ENCODE results near the gene OLA1. TPM values are rescaled to one million over a fixed set of nuclear protein-coding genes. Genes with fewer than 3 reads are reported as not detected.
A peak's percentile ranks its signal among the peaks of the same experiment; 100 is the strongest.

The OLA1 gene
- total RNA-seq, 1 experiment from 2014 or later = 110 TPM

GRCh38 chr2:174121175-174121574 lies 127.2 kb downstream of the OLA1 start:
- peak; percentile 67 for DNase-seq (ENCODE audit: low read depth)

DNA sequence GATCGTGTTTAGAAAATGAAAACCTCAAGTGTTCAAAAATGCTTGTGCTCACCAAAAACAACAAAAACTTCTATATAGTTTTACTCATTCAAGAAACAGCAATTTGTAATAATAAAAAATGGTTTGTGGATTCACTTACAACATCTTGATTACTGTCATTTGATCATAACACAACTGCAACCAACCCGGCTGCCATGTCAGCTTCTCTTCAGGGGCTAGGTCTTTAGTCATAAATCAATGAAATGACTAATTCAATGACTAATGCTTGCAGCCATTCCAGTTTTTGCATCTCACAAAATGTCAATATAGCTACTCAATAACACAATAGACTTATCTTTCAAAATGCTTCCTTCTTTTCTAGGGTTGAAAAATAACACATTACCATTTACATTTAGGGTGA lies 128.0 kb downstream of the OLA1 start:
- peak; percentile 65 for DNase-seq (ENCODE audit: low read depth)

DNA sequence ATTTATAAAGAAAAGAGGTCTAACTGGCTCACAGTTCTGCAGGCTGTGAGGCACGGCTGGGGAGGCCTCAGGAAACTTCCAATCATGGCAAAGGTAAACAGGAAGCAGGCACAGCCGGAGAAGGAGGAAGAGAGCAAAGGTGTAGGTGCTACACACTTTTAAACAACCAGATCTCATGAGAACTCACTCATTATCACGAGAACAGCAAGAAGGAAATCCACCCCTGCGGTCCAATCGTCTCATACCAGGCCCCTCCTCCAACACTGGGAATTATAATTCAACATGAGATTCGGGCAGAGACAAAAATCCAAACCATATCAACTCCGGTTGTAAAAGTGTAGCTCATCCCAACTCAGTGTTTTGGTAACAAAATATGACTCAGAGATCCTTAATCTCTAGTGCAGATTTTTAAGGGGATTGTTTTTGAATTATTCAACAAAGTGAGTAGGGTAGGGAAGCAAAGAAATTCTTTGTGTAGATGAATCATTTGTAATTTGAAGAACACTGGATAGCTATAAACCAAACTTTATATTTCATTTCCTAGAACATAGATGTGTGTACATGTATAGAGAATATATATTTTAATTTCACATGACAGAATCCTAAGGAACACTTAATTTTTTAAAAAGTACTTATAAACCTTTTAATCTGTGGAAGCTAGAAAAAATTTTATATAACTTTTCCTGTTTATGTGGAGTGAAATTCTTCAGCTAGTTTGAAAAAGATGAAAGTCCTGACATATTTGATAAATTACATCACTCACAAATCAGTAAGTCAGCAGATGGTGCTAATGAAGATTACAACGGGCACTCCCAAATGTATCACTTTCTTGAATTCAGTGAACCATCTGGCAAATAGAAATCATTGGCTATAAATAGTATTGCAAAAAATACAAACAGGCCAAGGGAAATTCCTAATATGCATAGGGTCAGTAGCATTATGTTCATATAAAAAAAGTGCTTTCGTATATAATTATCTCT lies 130.1 kb downstream of the OLA1 start:
- peak; percentile 91 for DNase-seq (ENCODE audit: low read depth)

DNA sequence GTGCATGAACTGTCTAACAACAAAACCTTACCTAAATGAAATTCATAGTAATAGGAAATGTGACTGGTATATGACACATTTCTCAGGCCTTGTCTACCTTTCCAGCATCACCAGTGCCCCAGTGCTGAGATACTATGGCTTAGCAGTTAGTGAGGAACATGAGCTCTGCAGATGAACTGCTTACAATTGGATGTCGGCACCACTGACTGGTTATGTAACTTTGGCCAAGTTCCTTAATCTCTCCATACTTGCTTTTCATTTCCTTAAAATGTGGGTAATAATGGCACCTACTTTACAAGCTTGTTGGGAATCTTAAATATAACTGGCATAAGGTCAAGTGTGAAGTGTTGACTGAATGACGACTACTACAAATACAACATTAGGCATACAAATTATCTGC lies 136.3 kb downstream of the OLA1 start:
- no peak for DNase-seq (ENCODE audit: low read depth)

- no peak for DNase-seq (ENCODE audit: low read depth)
Measured at GRCh38 chr2:174108579-174108978, 139.8 kb downstream of the OLA1 start.

DNA sequence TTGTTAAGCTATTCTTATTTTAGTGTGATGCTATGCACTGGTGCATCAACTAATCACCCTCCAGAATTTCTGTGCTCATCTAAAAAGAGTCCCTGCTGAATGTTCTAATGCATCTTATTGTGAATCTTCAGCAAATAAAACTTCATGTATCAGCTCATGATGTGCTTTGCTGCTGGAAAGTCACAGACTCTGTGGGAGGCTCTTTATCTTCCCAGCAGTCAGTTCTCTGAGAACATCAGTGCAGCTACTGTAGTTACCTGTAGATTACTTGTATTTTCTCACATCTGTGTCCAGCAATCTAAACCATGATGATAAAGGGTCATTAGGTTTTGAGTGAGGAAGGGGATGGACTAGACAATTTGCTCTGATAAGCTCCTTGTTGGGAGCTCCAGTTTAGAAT lies 141.6 kb downstream of the OLA1 start:
- DNase-seq (ENCODE audit: low read depth) = no peak

DNA sequence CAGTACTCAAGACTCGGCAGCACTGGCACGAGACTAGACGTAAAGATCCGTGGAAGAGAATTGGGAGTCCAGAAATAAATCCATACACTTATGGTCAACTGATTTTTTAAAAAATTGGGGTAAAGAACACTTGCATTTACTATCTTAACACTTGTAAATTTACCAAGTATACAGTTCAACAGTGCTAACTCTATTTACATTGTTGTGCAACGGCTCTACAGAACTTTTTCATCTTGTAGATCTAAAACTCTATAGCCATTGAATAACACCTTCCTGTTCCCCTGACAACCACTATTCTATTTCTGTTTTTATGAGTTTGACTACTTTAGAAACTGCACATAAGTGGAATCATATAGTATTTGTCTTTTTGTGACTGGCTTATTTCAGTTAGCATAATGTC lies 153.8 kb downstream of the OLA1 start:
- no peak for DNase-seq (ENCODE audit: low read depth)

DNA sequence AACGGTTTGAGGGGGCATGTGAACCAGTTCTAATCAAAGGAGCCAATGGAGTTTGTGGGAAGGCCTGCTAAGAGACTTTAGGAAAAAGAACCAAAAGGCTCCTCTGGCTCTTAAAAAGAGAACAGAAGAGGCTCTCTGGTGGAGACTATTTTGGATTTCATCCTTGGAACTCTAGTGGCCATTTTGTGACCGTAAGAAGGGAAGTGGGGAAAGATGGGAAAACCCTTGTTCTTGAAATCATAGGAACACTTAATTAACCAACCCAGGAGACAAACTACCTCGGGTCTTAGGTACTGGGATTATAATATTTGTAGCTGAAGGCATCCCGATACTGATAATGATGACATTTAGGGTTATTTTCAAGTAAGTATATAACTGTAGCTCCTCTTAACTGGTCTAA lies 157.9 kb downstream of the OLA1 start:
- no peak for DNase-seq (ENCODE audit: low read depth)

DNA sequence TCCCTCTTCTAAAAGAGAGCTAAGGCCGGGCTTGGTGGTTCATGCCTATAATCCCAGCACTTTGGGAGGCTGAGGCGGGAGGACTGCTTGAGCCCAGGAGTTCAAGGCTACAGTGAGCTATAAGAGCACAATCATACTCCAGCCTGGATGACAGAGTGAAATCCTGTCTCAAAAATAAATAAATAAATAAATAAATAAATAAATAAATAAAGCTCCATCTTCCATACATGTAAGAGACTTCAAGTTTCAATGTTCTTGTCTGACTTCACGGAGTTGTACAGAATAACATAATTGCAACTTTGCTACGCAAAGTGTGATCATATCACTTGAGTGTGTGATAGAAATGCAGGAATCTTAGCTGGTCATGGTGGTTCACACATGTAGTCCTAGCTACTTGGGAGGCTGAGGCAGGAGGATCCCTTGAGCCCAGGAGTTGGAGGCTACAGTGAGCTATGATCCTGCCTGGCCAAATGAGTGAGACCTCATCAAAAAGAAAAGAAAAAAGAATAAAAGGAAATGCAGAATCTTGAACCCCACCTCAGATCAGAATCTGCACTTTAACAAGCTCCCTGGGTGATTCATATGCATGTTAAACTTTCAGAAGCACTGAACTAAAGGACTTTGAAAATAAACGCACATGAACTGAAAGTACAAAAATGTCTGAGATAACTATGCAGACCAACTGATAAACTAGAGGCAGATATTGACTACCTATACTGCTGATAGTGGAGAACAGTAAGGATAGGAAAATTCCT lies 159.4 kb downstream of the OLA1 start:
- no peak for DNase-seq (ENCODE audit: low read depth)

DNA sequence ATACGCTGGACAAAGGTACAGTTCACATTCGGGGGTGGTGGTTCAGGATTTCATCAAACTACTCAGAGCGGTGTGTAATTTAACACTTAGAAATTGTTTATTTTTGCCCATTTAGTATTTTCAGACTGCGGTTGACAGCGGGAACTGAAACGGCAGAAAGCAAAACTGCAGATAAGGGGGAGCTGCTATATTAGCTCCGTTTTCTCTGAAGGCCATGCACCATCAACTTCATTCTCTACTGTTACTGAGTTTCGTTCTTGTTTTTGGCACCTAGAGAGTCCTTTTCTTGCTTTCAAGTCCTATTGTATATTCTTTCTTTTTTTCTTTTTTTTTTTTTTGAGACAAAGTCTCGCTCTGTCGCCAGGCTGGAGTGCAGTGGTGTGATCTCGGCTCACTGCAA lies 161.6 kb downstream of the OLA1 start:
- DNase-seq (ENCODE audit: low read depth) = no peak

GRCh38 chr2:174085781-174086180 lies 162.6 kb downstream of the OLA1 start:
- DNase-seq (ENCODE audit: low read depth) = no peak

- no peak for DNase-seq (ENCODE audit: low read depth)
Measured at GRCh38 chr2:174083843-174084458, 164.4 kb downstream of the OLA1 start.

- no peak for DNase-seq (ENCODE audit: low read depth)
Measured at GRCh38 chr2:174080672-174081121, 167.6 kb downstream of the OLA1 start.

GRCh38 chr2:174078275-174078674 lies 170.1 kb downstream of the OLA1 start:
- DNase-seq (ENCODE audit: low read depth) = peak; percentile 3

- no peak for DNase-seq (ENCODE audit: low read depth)
Measured at GRCh38 chr2:174076975-174077374, 171.4 kb downstream of the OLA1 start.

DNA sequence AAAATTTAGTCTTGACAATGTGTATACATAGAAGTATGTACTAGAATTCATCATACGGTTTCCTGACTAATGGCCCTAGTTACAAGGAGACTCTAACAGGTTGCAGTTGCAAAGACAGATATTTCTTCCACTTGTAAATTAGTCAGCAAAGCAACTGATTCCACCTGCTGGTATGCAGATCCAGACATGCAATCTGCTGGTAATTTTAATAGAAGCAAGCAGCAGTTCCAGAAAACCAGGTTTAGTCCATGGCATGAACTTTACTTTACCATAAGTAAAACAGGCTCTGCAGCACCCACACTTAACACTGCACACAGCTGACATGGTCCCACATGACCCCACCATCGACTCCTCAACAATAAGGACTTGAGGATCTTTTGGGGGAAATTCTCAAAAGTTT lies 172.3 kb downstream of the OLA1 start:
- no peak for DNase-seq (ENCODE audit: low read depth)

DNA sequence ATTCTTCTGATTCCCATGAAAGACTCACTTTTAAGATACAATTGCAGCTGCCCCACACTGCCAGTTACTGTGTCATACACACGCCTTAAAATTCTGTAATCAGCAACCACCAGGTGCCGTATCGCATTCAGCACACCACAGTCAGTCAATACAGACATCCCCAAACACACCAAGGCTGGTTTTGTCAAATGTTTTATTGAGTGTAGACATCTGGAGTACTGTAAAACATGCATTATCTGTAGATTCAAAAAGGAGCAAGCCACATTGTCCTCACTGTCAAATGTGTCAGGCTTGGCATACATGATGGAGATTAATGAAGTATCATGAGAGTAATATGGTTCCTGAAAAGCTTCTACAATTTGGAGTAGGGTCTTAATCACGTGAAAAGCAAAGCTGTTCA lies 173.5 kb downstream of the OLA1 start:
- DNase-seq (ENCODE audit: low read depth) = no peak

DNA sequence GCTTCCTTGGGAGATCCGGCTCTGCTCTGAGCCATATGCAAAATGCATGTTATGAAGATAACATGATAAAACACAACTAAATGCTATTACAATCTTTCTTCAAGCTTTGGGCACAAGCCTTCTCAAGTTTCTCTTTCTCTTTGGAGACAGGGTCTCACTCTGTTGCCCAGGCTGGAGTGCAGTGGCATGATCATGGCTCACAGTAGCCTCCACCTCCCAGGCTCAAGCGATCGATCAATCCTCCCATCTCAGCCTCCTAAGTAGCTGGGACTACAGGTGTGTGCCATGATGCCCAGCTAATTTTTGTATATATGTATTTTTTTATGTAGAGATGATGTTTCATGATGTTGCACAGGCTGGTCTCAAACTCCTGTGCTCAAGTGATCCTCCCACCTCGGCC lies 175.5 kb downstream of the OLA1 start:
- DNase-seq (ENCODE audit: low read depth) = no peak

DNA sequence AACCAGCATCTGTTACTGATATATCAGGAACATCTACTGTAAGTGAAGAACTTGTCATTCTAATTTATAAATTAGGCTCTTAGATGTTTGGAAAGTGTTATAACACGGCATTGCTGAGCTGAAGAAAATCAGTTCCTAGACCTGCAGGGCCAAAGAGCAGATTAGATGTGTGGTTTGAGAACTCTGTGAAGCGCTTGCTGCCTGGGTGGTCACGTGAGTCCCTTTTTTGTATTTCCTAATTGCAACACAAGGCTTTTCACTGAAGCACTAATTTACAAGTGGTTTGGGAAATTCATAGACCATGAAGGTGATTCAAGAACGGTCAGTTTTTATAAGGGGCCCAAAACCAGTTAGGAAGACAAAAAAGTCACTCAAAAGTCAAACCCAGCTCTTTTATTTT lies 176.3 kb downstream of the OLA1 start:
- DNase-seq (ENCODE audit: low read depth) = no peak

GRCh38 chr2:174071321-174071720 lies 177.0 kb downstream of the OLA1 start:
- no peak for DNase-seq (ENCODE audit: low read depth)

DNA sequence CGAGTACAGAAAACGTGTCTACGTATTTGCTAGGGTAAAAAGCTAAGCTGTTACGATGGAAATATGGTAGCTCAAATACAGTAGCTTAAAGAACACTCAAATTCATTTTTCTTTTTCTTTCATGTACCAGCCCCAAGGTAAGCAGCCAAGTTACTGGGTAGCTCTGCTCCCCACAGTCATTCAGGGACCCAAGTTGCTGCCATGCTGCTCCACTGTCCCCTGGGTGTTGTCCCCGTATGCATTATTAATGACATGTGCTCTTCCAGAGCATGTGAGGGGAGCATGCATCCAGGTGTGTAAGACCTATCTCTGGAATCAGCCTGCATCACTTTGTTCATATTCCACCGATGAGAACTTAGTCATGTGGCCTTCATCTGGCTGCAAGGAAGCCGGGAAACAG lies 178.1 kb downstream of the OLA1 start:
- DNase-seq (ENCODE audit: low read depth) = no peak

DNA sequence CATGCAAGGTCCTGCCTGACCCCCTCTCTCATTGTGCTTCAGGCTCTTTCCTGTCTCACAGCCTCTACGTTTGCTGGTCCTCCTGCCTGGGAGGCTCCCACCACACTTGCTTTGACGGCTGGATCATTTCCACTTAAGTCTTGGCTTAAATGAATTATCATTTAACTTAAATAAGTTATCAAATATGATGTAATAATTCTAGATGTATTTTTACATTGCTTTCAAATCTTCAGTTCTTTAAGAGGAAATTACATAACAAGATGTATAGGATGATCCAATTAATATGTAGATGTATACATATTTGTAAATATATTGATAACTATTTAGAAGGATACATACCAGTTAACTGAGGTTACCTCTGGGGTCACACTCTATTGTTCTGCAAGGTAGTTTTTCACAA lies 180.5 kb downstream of the OLA1 start:
- DNase-seq (ENCODE audit: low read depth) = no peak

Data from M059J (cell line).